Renal pelvis (tissue), 12 donors: ENCODE measurements around the gene JDP2. TPM values are rescaled to one million over a fixed set of nuclear protein-coding genes. Genes with fewer than 3 reads are reported as not detected.
"Not testable (repeated sequence)": the region's sequence is repeated elsewhere in the genome, so short reads cannot be mapped to it uniquely, and the experiment has no call there.

Experiments used
- DNase-seq: peaks from one replicate; pipeline ENCODE4 v3.0.0-alpha.2; 2013
- long read RNA-seq, 16 experiments: transcript quantifications; one replicate each; lab custom pipeline, GENCODE V29; 2026
- polyA plus RNA-seq, 3 donors: library from polyadenylated mRNA; unstranded; fragments of 120-200 nt; gene quantifications; one replicate each; pipeline ENCODE4 v1.2.1, GENCODE V29; 2013; ENCODE audit not compliant: insufficient read length in 3 of 3

Gene JDP2
- 10 to 100 TPM; 21.3 to 24.2 (median 21.7) TPM for polyA plus RNA-seq
- long read RNA-seq, donor 1, full-length matches to known transcripts: 17 of 17 reads
- long read RNA-seq, donor 1, partial matches to known transcripts: 0 of 17 reads
- long read RNA-seq, donor 1, other reads (novel, unspliced or antisense): 0 of 17 reads
- long read RNA-seq, donor 2, full-length matches to known transcripts: 12 of 12 reads
- long read RNA-seq, donor 2, partial matches to known transcripts: 0 of 12 reads
- long read RNA-seq, donor 2, other reads (novel, unspliced or antisense): 0 of 12 reads
- long read RNA-seq, donor 3, transcript JDP2-206 (4 exons, 631 nt): major isoform, 16 of 16 reads
- long read RNA-seq, donor 3, partial matches to known transcripts: 0 of 16 reads
- long read RNA-seq, donor 3, other reads (novel, unspliced or antisense): 0 of 16 reads
- long read RNA-seq, donor 4, transcript JDP2-206 (4 exons, 631 nt): major isoform, 13 of 14 reads
- long read RNA-seq, donor 4, partial matches to known transcripts: 0 of 14 reads
- long read RNA-seq, donor 4, other reads (novel, unspliced or antisense): 0 of 14 reads
- long read RNA-seq, donor 5, transcript JDP2-206 (4 exons, 631 nt): major isoform, 11 of 11 reads
- long read RNA-seq, donor 5, partial matches to known transcripts: 0 of 11 reads
- long read RNA-seq, donor 5, other reads (novel, unspliced or antisense): 0 of 11 reads
- long read RNA-seq, donor 6, full-length matches to known transcripts: 3 of 29 reads
- long read RNA-seq, donor 6, partial matches to known transcripts: 26 of 29 reads
- long read RNA-seq, donor 6, other reads (novel, unspliced or antisense): 0 of 29 reads
- long read RNA-seq, donor 7, transcript JDP2-206 (4 exons, 631 nt): major isoform, 20 of 26 reads
- long read RNA-seq, donor 7, partial matches to known transcripts: 5 of 26 reads
- long read RNA-seq, donor 7, other reads (novel, unspliced or antisense): 0 of 26 reads
- long read RNA-seq, donor 8, full-length matches to known transcripts: 25 of 30 reads
- long read RNA-seq, donor 8, partial matches to known transcripts: 5 of 30 reads
- long read RNA-seq, donor 8, other reads (novel, unspliced or antisense): 0 of 30 reads
- long read RNA-seq, donor 9, transcript JDP2-206 (4 exons, 631 nt): major isoform, 19 of 21 reads
- long read RNA-seq, donor 9, partial matches to known transcripts: 0 of 21 reads
- long read RNA-seq, donor 9, other reads (novel, unspliced or antisense): 0 of 21 reads
- long read RNA-seq, donor 10, transcript JDP2-206 (4 exons, 631 nt): major isoform, 7 of 8 reads
- long read RNA-seq, donor 10, partial matches to known transcripts: 0 of 8 reads
- long read RNA-seq, donor 10, other reads (novel, unspliced or antisense): 0 of 8 reads
- long read RNA-seq, donor 11, transcript JDP2-206 (4 exons, 631 nt): major isoform, 11 of 34 reads
- long read RNA-seq, donor 11, partial matches to known transcripts: 23 of 34 reads
- long read RNA-seq, donor 11, other reads (novel, unspliced or antisense): 0 of 34 reads
- long read RNA-seq, donor 12, transcript JDP2-206 (4 exons, 631 nt): major isoform, 12 of 12 reads
- long read RNA-seq, donor 12, partial matches to known transcripts: 0 of 12 reads
- long read RNA-seq, donor 12, other reads (novel, unspliced or antisense): 0 of 12 reads
- long read RNA-seq, donor 13, transcript JDP2-206 (4 exons, 631 nt): major isoform, 12 of 12 reads
- long read RNA-seq, donor 13, partial matches to known transcripts: 0 of 12 reads
- long read RNA-seq, donor 13, other reads (novel, unspliced or antisense): 0 of 12 reads
- long read RNA-seq, donor 14: 0 reads
- long read RNA-seq, donor 15: 0 reads
- long read RNA-seq, donor 16, full-length matches to known transcripts: 10 of 10 reads
- long read RNA-seq, donor 16, partial matches to known transcripts: 0 of 10 reads
- long read RNA-seq, donor 16, other reads (novel, unspliced or antisense): 0 of 10 reads

- DNase-seq: peak; percentile 86
Observed at GRCh38 chr14:75427482-75428229, at the start of gene JDP2. Gene JDP2, plus strand, starts transcription at chr14:75428022. Its CDS starts 9,899 bp downstream, at chr14:75437921.

- DNase-seq: no peak
Observed at GRCh38 chr14:75379246-75379929, 48.4 kb upstream of the JDP2 start.

GRCh38 chr14:75379930-75380270 is 47.9 kb upstream of the JDP2 start:
- DNase-seq: no peak

GRCh38 chr14:75380656-75381055 is 47.2 kb upstream of the JDP2 start:
- no peak for DNase-seq

GRCh38 chr14:75381642-75382041 is 46.2 kb upstream of the JDP2 start:
- DNase-seq: no peak

- not testable (repeated sequence) for DNase-seq
Observed at GRCh38 chr14:75383219-75383618, 44.6 kb upstream of the JDP2 start.

- DNase-seq: no peak
Observed at GRCh38 chr14:75383721-75384120, 44.1 kb upstream of the JDP2 start.

GRCh38 chr14:75389679-75390078 is 38.1 kb upstream of the JDP2 start:
- DNase-seq: no peak

GRCh38 chr14:75390183-75390582 is 37.6 kb upstream of the JDP2 start:
- DNase-seq: no peak

GRCh38 chr14:75391953-75392352 is 35.9 kb upstream of the JDP2 start:
- DNase-seq: no peak

GRCh38 chr14:75392686-75393641 is 34.9 kb upstream of the JDP2 start:
- DNase-seq: no peak

GRCh38 chr14:75393794-75394193 is 34.0 kb upstream of the JDP2 start:
- DNase-seq: no peak

- DNase-seq: no peak
Observed at GRCh38 chr14:75395862-75396261, 32.0 kb upstream of the JDP2 start.

- DNase-seq: no peak
Observed at GRCh38 chr14:75399321-75399720, 28.5 kb upstream of the JDP2 start.

- DNase-seq: no peak
Observed at GRCh38 chr14:75399843-75400775, 27.7 kb upstream of the JDP2 start.

GRCh38 chr14:75401361-75401760 is 26.5 kb upstream of the JDP2 start:
- DNase-seq: no peak
